Mesenchymal stem cell (in vitro differentiated cells and primary cell): ENCODE measurements around the gene SLC18A3.

Experiments
- DNase-seq: peaks from one replicate; pipeline ENCODE4 v3.0.0-alpha.2; 2013
- H2AFZ ChIP-seq: one replicate; pipeline ENCODE4 v1.6.1; 2013; ENCODE audit warnings: low read depth, mild to moderate bottlenecking, control low read depth, inconsistent platforms, low read length, moderate library complexity
- H2AK5ac ChIP-seq: 2 replicates; pipeline ENCODE4 v1.6.1; 2013; ENCODE audit warnings: low read length, moderate library complexity, mild to moderate bottlenecking, inconsistent platforms; ENCODE audit not compliant: severe bottlenecking
- H2BK120ac ChIP-seq: one replicate; pipeline ENCODE4 v1.6.1; 2013; ENCODE audit warnings: low read depth, mild to moderate bottlenecking, inconsistent platforms, low read length, moderate library complexity
- H2BK12ac ChIP-seq, 2 experiments: one replicate each; pipeline ENCODE4 v1.6.1; 2013; ENCODE audit warnings: inconsistent platforms in 2 of 2, low read length in 2 of 2, mild to moderate bottlenecking in 2 of 2, moderate library complexity in 2 of 2, control low read depth in 1 of 2
- H2BK15ac ChIP-seq: one replicate; pipeline ENCODE4 v1.6.1; 2013; ENCODE audit warnings: mild to moderate bottlenecking, low read depth, inconsistent platforms; ENCODE audit not compliant: poor library complexity, severe bottlenecking
- H2BK5ac ChIP-seq: 2 replicates; pipeline ENCODE4 v1.6.1; 2013; ENCODE audit warnings: low read depth, mild to moderate bottlenecking, low read length, control low read depth, inconsistent platforms; ENCODE audit not compliant: poor library complexity, severe bottlenecking
- H3K14ac ChIP-seq, 2 experiments: one replicate each; pipeline ENCODE4 v1.6.1; 2013; ENCODE audit warnings: inconsistent platforms in 2 of 2, low read length in 2 of 2, control low read depth in 1 of 2, mild to moderate bottlenecking in 1 of 2, moderate library complexity in 1 of 2
- H3K18ac ChIP-seq, 2 experiments: one replicate each; pipeline ENCODE4 v1.6.1; 2013; ENCODE audit warnings: inconsistent platforms in 2 of 2, low read length in 2 of 2, control low read depth in 1 of 2, low read depth in 1 of 2, mild to moderate bottlenecking in 1 of 2
- H3K23ac ChIP-seq, 2 experiments: one replicate each; pipeline ENCODE4 v1.6.1; 2013; ENCODE audit warnings: inconsistent platforms in 2 of 2, low read length in 2 of 2, mild to moderate bottlenecking in 2 of 2, moderate library complexity in 2 of 2, control low read depth in 1 of 2
- H3K27ac ChIP-seq: 2 replicates; pipeline ENCODE4 v1.5.1; 2013; ENCODE audit warnings: mild to moderate bottlenecking, moderate library complexity, low read length, control low read depth, inconsistent platforms; ENCODE audit not compliant: poor library complexity, severe bottlenecking
- H3K27me3 ChIP-seq, 2 experiments: 2 replicates each; pipeline versions ENCODE4 v1.6.1 to v1.7.0; 2013; ENCODE audit warnings: low read length in 2 of 2, mild to moderate bottlenecking in 2 of 2, moderate library complexity in 2 of 2, control low read depth in 1 of 2, inconsistent platforms in 1 of 2; ENCODE audit not compliant: control insufficient read depth in 1 of 2, insufficient read depth in 1 of 2
- H3K36me3 ChIP-seq, 2 experiments: 2 replicates each; pipeline versions ENCODE4 v1.6.1 to v1.7.0; 2013; ENCODE audit warnings: low read length in 2 of 2, control low read depth in 1 of 2, inconsistent platforms in 1 of 2, low read depth in 1 of 2, mild to moderate bottlenecking in 1 of 2; ENCODE audit not compliant: insufficient read depth in 2 of 2, control insufficient read depth in 1 of 2
- H3K4ac ChIP-seq, 2 experiments: one replicate each; pipeline ENCODE4 v1.6.1; 2013; ENCODE audit warnings: inconsistent platforms in 2 of 2, low read length in 2 of 2, mild to moderate bottlenecking in 2 of 2, moderate library complexity in 2 of 2, control low read depth in 1 of 2, low read depth in 1 of 2
- H3K4me1 ChIP-seq: 2 replicates; pipeline ENCODE4 v1.6.1; 2013; ENCODE audit warnings: low read depth, low read length, control low read depth; ENCODE audit not compliant: control insufficient read depth, insufficient read depth
- H3K4me2 ChIP-seq: 2 replicates; pipeline ENCODE4 v1.6.1; 2013; ENCODE audit warnings: low read length, mild to moderate bottlenecking, inconsistent platforms; ENCODE audit not compliant: poor library complexity, severe bottlenecking
- H3K4me3 ChIP-seq, 2 experiments: 2 replicates each; pipeline versions ENCODE4 v1.5.1 to v1.7.0; 2013; ENCODE audit warnings: low read length in 2 of 2, mild to moderate bottlenecking in 2 of 2, control low read depth in 1 of 2, low read depth in 1 of 2; ENCODE audit not compliant: insufficient read depth in 1 of 2
- H3K79me1 ChIP-seq: replicated peaks from 2 replicates; pipeline ENCODE4 v1.6.1; 2013; ENCODE audit warnings: mild to moderate bottlenecking, control low read depth, low read length, inconsistent platforms; ENCODE audit not compliant: poor library complexity, severe bottlenecking
- H3K9ac ChIP-seq: 2 replicates; pipeline ENCODE4 v1.7.0; 2013; ENCODE audit warnings: mild to moderate bottlenecking, low read length, moderate library complexity
- H3K9me3 ChIP-seq: 2 replicates; pipeline ENCODE4 v1.7.0; 2013; ENCODE audit warnings: mild to moderate bottlenecking, low read length; ENCODE audit not compliant: control insufficient read depth
- H4K8ac ChIP-seq: one replicate; pipeline ENCODE4 v1.6.1; 2013; ENCODE audit warnings: inconsistent platforms, mild to moderate bottlenecking, low read length, moderate library complexity
- H4K91ac ChIP-seq: one replicate; pipeline ENCODE4 v1.6.1; 2013; ENCODE audit warnings: mild to moderate bottlenecking, low read length, inconsistent platforms
- WGBS: methylation state at CpG from one replicate; pipeline ENCODE4 v1.1.7; 2013; ENCODE audit warnings: mixed read lengths; 5-methylcytosine and 5-hydroxymethylcytosine counted together

SLC18A3 gene

DNA sequence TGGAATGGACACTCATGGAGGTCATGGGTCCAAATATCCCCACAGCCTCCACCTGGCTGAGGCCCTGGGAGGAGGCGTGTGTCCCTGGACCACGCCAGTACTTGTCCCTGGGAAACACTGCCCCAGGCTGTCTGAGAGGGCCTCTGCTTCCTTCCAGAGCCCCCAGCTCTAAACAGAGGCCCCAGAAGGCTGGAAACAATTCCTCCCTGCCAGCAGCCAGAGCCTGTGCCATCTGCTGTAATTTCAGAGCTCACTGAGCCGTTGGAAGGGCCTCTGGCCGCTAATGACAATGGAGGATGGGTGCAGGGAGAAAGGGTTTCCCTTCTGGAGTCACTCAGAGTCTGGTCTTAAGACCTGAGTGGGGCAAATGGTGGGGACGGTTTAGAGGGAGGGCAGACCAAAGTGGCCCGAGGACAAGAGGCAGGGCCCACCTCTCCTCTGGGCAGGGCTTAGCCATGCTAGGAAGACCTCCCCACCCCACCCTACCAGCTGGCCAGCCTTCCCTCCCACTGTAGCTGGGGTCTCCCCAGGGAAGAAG is 10.8 kb downstream of the SLC18A3 start:
- no peak overlapping the region for H3K9ac ChIP-seq
- H3K36me3 ChIP-seq: no peaks in the 10 kb centered on the region
- no peak overlapping the region for H3K18ac ChIP-seq
- H3K27me3 ChIP-seq: peaks cover 52 to 97% of the 10 kb centered on the region in 2 experiments
- H4K91ac ChIP-seq: no peak overlapping the region
- no peak overlapping the region for H3K4me3 ChIP-seq
- H2AFZ ChIP-seq: no peak overlapping the region
- no peak overlapping the region for H3K27ac ChIP-seq
- no peak overlapping the region for H2AK5ac ChIP-seq
- no peaks in the 10 kb centered on the region for H3K79me1 ChIP-seq
- no peak for DNase-seq
- H3K23ac ChIP-seq: no peak overlapping the region
- H2BK12ac ChIP-seq: no peak overlapping the region
- H2BK15ac ChIP-seq: no peak overlapping the region
- no peak overlapping the region for H2BK5ac ChIP-seq
- no peak overlapping the region for H3K14ac ChIP-seq
- H3K4me1 ChIP-seq: no peaks in the 10 kb centered on the region
- no peaks in the 10 kb centered on the region for H3K9me3 ChIP-seq
- H2BK120ac ChIP-seq: no peak overlapping the region
- 75% methylated on average over 4 of the region's 6 CpGs for WGBS
- H4K8ac ChIP-seq: no peak overlapping the region
- H3K4ac ChIP-seq: no peak overlapping the region
- no peak overlapping the region for H3K4me2 ChIP-seq

DNA sequence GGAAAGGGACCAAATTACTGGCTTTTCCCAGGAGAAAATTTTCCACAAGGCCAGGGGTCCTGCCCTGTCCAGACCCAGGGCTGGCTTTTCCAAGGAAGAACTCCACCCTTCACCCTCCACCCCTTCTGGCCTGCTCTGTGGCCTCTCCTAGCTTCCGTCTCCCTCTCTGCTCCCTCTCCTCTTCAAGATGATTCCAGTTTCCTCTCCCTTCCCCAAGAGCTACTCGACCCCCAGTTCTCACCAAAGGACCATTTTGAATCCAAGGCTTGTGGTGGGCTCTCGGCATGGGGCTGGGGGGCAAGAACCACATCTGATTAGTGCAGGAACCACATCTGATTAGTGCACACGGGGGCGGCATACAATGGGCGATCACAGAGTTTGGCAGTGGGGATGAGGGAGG is 11.5 kb downstream of the SLC18A3 start:
- no peak overlapping the region for H2AK5ac ChIP-seq
- no peaks in the 10 kb centered on the region for H3K36me3 ChIP-seq
- H2BK120ac ChIP-seq: no peak overlapping the region
- H3K27ac ChIP-seq: no peak overlapping the region
- no peak overlapping the region for H2AFZ ChIP-seq
- H3K4me2 ChIP-seq: no peak overlapping the region
- H3K27me3 ChIP-seq: peaks cover 46 to 93% of the 10 kb centered on the region in 2 experiments
- no peak overlapping the region for H4K91ac ChIP-seq
- H3K4me1 ChIP-seq: no peaks in the 10 kb centered on the region
- H4K8ac ChIP-seq: no peak overlapping the region
- no peak overlapping the region for H2BK5ac ChIP-seq
- H3K14ac ChIP-seq: no peak overlapping the region
- no peak overlapping the region for H2BK12ac ChIP-seq
- no peak overlapping the region for H3K18ac ChIP-seq
- H2BK15ac ChIP-seq: no peak overlapping the region
- H3K9ac ChIP-seq: no peak overlapping the region
- H3K4ac ChIP-seq: no peak overlapping the region
- H3K23ac ChIP-seq: no peak overlapping the region
- no peaks in the 10 kb centered on the region for H3K79me1 ChIP-seq
- no peak for DNase-seq
- no peaks in the 10 kb centered on the region for H3K9me3 ChIP-seq
- 54% methylated on average over 6 of the region's 6 CpGs for WGBS
- H3K4me3 ChIP-seq: no peak overlapping the region

DNA sequence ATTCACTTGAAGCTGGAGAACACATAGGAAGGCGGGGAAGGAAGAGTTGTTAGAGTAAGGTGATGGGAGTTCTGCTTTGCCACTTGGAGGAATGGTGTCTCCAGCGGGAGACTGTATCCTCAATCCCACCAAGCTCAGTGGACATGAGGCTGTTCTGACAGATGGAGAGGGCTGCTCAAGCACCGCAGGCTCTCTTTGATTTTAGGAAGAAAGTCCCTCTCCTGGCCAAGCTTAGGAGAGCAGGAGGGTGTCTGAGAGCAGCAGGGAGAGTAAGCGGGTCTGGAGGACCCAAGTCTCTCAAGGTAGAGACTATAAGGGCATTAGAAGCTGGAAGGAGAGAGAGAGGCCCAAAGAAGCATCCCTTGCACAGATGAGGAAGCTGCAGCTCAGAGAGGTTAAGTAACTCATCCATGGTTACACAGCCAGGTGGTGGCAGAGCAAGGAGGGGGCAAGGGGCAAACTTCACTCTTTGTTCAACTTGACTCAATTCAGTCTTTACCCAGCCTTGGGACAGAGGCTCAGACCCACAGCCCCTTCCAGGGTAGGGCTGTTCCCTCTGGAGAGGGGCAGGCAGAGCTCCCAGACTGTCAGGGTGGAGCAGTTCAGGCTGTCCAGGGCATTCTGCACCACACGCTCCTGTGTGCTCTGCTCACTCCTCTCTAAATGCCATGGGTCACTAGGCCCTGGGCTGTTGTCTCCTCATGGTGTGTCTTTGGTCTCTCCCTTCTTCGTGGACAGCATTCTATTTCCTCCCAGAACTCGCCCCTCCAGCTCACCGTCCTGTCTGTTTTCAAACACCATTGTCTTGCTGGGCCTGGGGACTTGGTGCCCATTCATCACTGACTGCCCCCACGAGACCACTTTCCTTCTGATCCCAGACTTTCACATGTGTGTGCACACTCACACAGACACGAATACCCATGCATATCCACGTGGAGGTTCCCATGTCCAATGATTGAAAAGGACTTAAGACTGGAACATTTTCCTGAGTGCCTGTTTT is 12.6 kb downstream of the SLC18A3 start:
- Histone ChIP-seq H3K36me3 (no peaks in the 10 kb centered on the region), H3K79me1 (no peaks in the 10 kb centered on the region), H3K4me3 (no peak overlapping the region), H2BK120ac (no peak overlapping the region), H3K27me3 (peaks cover 34 to 87% of the 10 kb centered on the region in 2 experiments), H3K9ac (no peak overlapping the region), H3K4me2 (no peak overlapping the region), H2AFZ (no peak overlapping the region), H3K9me3 (no peaks in the 10 kb centered on the region), H3K27ac (no peak overlapping the region), H3K4ac (no peak overlapping the region), H3K4me1 (no peaks in the 10 kb centered on the region), H3K23ac (no peak overlapping the region), H4K8ac (no peak overlapping the region), H3K14ac (no peak overlapping the region), H2BK5ac (no peak overlapping the region), H4K91ac (no peak overlapping the region), H2BK12ac (no peak overlapping the region), H2AK5ac (no peak overlapping the region), H2BK15ac (no peak overlapping the region), H3K18ac (no peak overlapping the region)
- WGBS: 61% methylated on average over 11 of the region's 11 CpGs
- DNase-seq: no peak

DNA sequence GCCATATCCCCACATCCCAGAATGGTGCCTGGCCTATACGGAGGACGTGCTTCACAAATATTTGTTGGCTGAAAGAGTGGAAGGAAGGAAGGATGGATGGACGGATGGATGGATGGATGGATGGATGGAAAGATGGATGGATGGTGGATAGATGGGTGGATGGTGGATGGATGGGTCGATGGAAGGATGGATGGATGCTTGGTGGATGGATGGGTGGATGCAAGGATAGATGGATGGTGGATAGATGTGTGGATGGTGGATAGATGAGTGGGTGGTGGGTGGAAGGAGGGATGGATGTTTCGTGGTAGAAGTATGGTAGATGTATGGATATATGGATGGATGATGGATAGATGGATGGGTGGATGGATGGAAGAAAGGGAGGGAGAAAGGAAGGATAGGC is 14.5 kb downstream of the SLC18A3 start:
- no peak for DNase-seq
- H3K4ac ChIP-seq: no peak overlapping the region
- no peak overlapping the region for H3K4me2 ChIP-seq
- H3K27ac ChIP-seq: no peak overlapping the region
- H2AK5ac ChIP-seq: no peak overlapping the region
- no peak overlapping the region for H2BK120ac ChIP-seq
- H3K4me3 ChIP-seq: no peak overlapping the region
- no peaks in the 10 kb centered on the region for H3K4me1 ChIP-seq
- H2BK15ac ChIP-seq: no peak overlapping the region
- WGBS: 55% methylated on average over 5 of the region's 5 CpGs
- peaks cover 17 to 79% of the 10 kb centered on the region in 2 experiments for H3K27me3 ChIP-seq
- no peaks in the 10 kb centered on the region for H3K79me1 ChIP-seq
- H4K8ac ChIP-seq: no peak overlapping the region
- H3K18ac ChIP-seq: no peak overlapping the region
- no peak overlapping the region for H2BK5ac ChIP-seq
- no peak overlapping the region for H3K23ac ChIP-seq
- no peak overlapping the region for H3K9ac ChIP-seq
- H3K36me3 ChIP-seq: no peaks in the 10 kb centered on the region
- no peak overlapping the region for H4K91ac ChIP-seq
- H2AFZ ChIP-seq: no peak overlapping the region
- H3K14ac ChIP-seq: no peak overlapping the region
- no peaks in the 10 kb centered on the region for H3K9me3 ChIP-seq
- no peak overlapping the region for H2BK12ac ChIP-seq
